Gastrocnemius medialis (tissue), 4 donors: Measurements from ENCODE around the gene CEACAM7. TPM values are rescaled to one million over a fixed set of nuclear protein-coding genes. Genes with fewer than 3 reads are reported as not detected.

Source experiments
- ATAC-seq, 2 donors: fragments of 150-250 bp; one replicate each; pipeline ENCODE4 v1.9.1; 2016
- DNase-seq, 2 donors: peaks; one replicate each; pipeline ENCODE4 v3.0.0-alpha.2; 2019
- H3K27ac ChIP-seq, 4 donors: fragments of 200-600 bp; sonication (generic); 1 replicate in 1 of 4; 2 replicates in 3 of 4; pipeline ENCODE4 v1.5.1; 2016 to 2018; ENCODE audit warnings: mild to moderate bottlenecking in 2 of 4, moderate library complexity in 1 of 4
- H3K27me3 ChIP-seq, 3 donors: fragments of 200-600 bp; sonication (generic) in 2 of 3; 1 replicate in 1 of 3; 2 replicates in 2 of 3; pipeline versions ENCODE4 v1.5.1 to v1.6.0; 2016 to 2019; ENCODE audit warnings: mild to moderate bottlenecking in 1 of 3, moderate library complexity in 1 of 3
- H3K36me3 ChIP-seq, 2 donors: fragments of 200-600 bp; sonication (generic) in 1 of 2; one replicate each; pipeline ENCODE4 v1.5.1; 2017 to 2018
- H3K4me1 ChIP-seq, 2 donors: fragments of 200-600 bp; sonication (generic) in 1 of 2; one replicate each; pipeline ENCODE4 v1.5.1; 2016 to 2017; ENCODE audit warnings: mild to moderate bottlenecking in 2 of 2
- H3K4me3 ChIP-seq, 4 donors: fragments of 200-600 bp; sonication (generic) in 3 of 4; 1 replicate in 1 of 4; 2 replicates in 3 of 4; pipeline ENCODE4 v1.5.1; 2016 to 2019; ENCODE audit warnings: mild to moderate bottlenecking in 2 of 4
- H3K9me3 ChIP-seq, 3 donors: fragments of 200-600 bp; sonication (generic) in 2 of 3; 1 replicate in 1 of 3; 2 replicates in 2 of 3; pipeline ENCODE4 v1.5.1; 2016 to 2019
- CTCF ChIP-seq, 5 experiments: fragments of 450-650 bp in 3 of 5; fragments of 200-600 bp in 2 of 5; sonication (generic) in 2 of 5; IDR thresholded peaks in 4 of 5; conservative IDR thresholded peaks in 1 of 5; 1 replicate in 4 of 5; 2 replicates in 1 of 5; pipeline ENCODE4 v1.5.1; 2016 to 2019; ENCODE audit warnings: antibody characterized with exemption in 5 of 5, mild to moderate bottlenecking in 3 of 5, moderate library complexity in 3 of 5
- POLR2A ChIP-seq, 2 donors: fragments of 450-650 bp; IDR thresholded peaks; one replicate each; pipeline ENCODE4 v1.6.1; 2017; ENCODE audit warnings: antibody characterized with exemption in 2 of 2, mild to moderate bottlenecking in 2 of 2, moderate library complexity in 2 of 2
- in situ Hi-C, 4 donors: fragments of 200-750 bp; cut with MboI; loops; one replicate each; pipeline versions ENCODE4 v1.15.0 to v1.8.0; 2017; ENCODE audit warnings: low sequenced_read_pairs in 4 of 4
- intact Hi-C: fragments of 100-400 bp; cut with DNase I; formaldehyde crosslinking; loops from one replicate; pipeline ENCODE4 v1.15.1; 2023; ENCODE audit warnings: low total_unique reads
- total RNA-seq, 4 donors: library from RNA; depleted of rRNA; stranded (reverse); fragments of >200 nt; gene quantifications; one replicate each; pipeline versions ENCODE4 v1.1.0 to v1.2.3, GENCODE V29; 2016

CEACAM7 gene
- total RNA-seq, 4 donors from 2014 or later = 5.7 TPM; not detected in 3

- Histone ChIP-seq H3K9me3 (no peaks in the 10 kb centered on the region), H3K27ac (no peak overlapping the region), H3K4me3 (no peak overlapping the region), H3K4me1 (no peaks in the 10 kb centered on the region), H3K27me3 (no peaks in the 10 kb centered on the region), H3K36me3 (no peaks in the 10 kb centered on the region)
- no peak for TF ChIP-seq CTCF (IDR thresholded peaks at IDR 0.05 in 4 of 5, conservative IDR thresholded peaks at IDR 0.05 in 1 of 5)
- no peak for TF ChIP-seq POLR2A (IDR thresholded peaks at IDR 0.05)
- DNase-seq (no peak), ATAC-seq (no peak)
- intact Hi-C loops = no loop called here
- in situ Hi-C loops = no loop called here
These were observed 35.8 kb downstream of the CEACAM7 start for GRCh38 chr19:41652250-41652649.

GRCh38 chr19:41649827-41650226 is 38.2 kb downstream of the CEACAM7 start:
- H3K4me1 ChIP-seq = no peaks in the 10 kb centered on the region
- no peaks in the 10 kb centered on the region for H3K36me3 ChIP-seq
- no peaks in the 10 kb centered on the region for H3K9me3 ChIP-seq
- H3K27ac ChIP-seq = no peak overlapping the region
- no peak overlapping the region for H3K4me3 ChIP-seq
- in situ Hi-C loops = no loop called here
- ATAC-seq = no peak
- H3K27me3 ChIP-seq = no peaks in the 10 kb centered on the region
- intact Hi-C loops = no loop called here
- no peak for TF ChIP-seq POLR2A (IDR thresholded peaks at IDR 0.05)
- no peak for TF ChIP-seq CTCF (IDR thresholded peaks at IDR 0.05 in 4 of 5, conservative IDR thresholded peaks at IDR 0.05 in 1 of 5)
- no peak for DNase-seq

- no peak for DNase-seq
- TF ChIP-seq POLR2A (IDR thresholded peaks at IDR 0.05) (no peak), CTCF (IDR thresholded peaks at IDR 0.05 in 4 of 5, conservative IDR thresholded peaks at IDR 0.05 in 1 of 5) (no peak)
- Histone ChIP-seq H3K4me3 (no peak overlapping the region), H3K4me1 (no peaks in the 10 kb centered on the region), H3K27me3 (no peaks in the 10 kb centered on the region), H3K9me3 (no peaks in the 10 kb centered on the region), H3K36me3 (no peaks in the 10 kb centered on the region), H3K27ac (no peak overlapping the region)
- in situ Hi-C loops (no loop called here), intact Hi-C loops (no loop called here)
- ATAC-seq = no peak
These were observed 41.4 kb downstream of the CEACAM7 start for GRCh38 chr19:41646589-41647204.

GRCh38 chr19:41641879-41642485 is 46.1 kb downstream of the CEACAM7 start:
- intact Hi-C loops = no loop called here
- no peaks in the 10 kb centered on the region for H3K27me3 ChIP-seq
- ATAC-seq (no peak), DNase-seq (no peak)
- TF ChIP-seq CTCF (IDR thresholded peaks at IDR 0.05 in 4 of 5, conservative IDR thresholded peaks at IDR 0.05 in 1 of 5) (peak in 3 of 5 experiments; percentile 31 to 59 (median 49)), POLR2A (IDR thresholded peaks at IDR 0.05) (no peak)
- no peak overlapping the region for H3K4me3 ChIP-seq
- no peak overlapping the region for H3K27ac ChIP-seq
- H3K36me3 ChIP-seq = no peaks in the 10 kb centered on the region
- H3K4me1 ChIP-seq = no peaks in the 10 kb centered on the region
- no peaks in the 10 kb centered on the region for H3K9me3 ChIP-seq
- in situ Hi-C loops = no loop called here
